Measurements from ENCODE around the gene ZNF33B.

DNA sequence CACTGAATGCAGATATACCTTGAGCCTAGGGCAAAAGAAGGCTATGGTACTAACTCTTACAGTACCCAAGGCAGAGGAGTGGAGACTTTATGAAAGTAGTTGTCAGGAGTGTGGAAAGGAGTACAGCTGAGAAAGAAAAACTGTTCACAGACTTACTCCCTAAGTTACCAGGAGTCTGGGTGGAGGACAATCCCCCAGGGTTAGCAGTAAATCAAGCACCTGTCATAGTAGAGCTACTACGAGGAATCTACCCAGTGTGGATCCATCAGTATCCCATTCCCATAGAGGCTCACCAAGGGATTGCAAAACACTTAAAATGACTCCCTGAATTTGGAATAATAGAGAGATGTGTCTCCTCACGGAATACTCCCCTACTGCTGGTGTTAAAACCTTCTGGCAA lies 10.1 kb upstream of the ZNF33B start:
- TF ChIP-seq TCF4 (CRISPR knock-in tag; IDR thresholded peaks at IDR 0.05; ENCODE audit: borderline replicate concordance) (no peak), ZNF565 (CRISPR knock-in tag; conservative IDR thresholded peaks at IDR 0.05; ENCODE audit: low read depth) (no peak), ZFP3 (CRISPR knock-in tag; IDR thresholded peaks at IDR 0.05) (no peak), ARNTL (CRISPR knock-in tag; IDR thresholded peaks at IDR 0.05; ENCODE audit: borderline replicate concordance, low read depth) (no peak), CSDC2 (CRISPR knock-in tag; IDR thresholded peaks at IDR 0.05) (no peak), BACH2 (CRISPR knock-in tag; IDR thresholded peaks at IDR 0.05; ENCODE audit: borderline replicate concordance) (no peak), RARB (CRISPR knock-in tag; IDR thresholded peaks at IDR 0.05) (no peak), GLIS3 (CRISPR knock-in tag; IDR thresholded peaks at IDR 0.05) (no peak), PPARA (CRISPR knock-in tag; IDR thresholded peaks at IDR 0.05; ENCODE audit: borderline replicate concordance) (no peak), ZNF70 (CRISPR knock-in tag; IDR thresholded peaks at IDR 0.05) (no peak)
- TF ChIP-seq, protein P1, sequence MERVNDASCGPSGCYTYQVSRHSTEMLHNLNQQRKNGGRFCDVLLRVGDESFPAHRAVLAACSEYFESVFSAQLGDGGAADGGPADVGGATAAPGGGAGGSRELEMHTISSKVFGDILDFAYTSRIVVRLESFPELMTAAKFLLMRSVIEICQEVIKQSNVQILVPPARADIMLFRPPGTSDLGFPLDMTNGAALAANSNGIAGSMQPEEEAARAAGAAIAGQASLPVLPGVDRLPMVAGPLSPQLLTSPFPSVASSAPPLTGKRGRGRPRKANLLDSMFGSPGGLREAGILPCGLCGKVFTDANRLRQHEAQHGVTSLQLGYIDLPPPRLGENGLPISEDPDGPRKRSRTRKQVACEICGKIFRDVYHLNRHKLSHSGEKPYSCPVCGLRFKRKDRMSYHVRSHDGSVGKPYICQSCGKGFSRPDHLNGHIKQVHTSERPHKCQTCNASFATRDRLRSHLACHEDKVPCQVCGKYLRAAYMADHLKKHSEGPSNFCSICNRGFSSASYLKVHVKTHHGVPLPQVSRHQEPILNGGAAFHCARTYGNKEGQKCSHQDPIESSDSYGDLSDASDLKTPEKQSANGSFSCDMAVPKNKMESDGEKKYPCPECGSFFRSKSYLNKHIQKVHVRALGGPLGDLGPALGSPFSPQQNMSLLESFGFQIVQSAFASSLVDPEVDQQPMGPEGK (CRISPR knock-in tag; IDR thresholded peaks at IDR 0.05; ENCODE audit: borderline replicate concordance) = no peak
- TF ChIP-seq, protein P2, sequence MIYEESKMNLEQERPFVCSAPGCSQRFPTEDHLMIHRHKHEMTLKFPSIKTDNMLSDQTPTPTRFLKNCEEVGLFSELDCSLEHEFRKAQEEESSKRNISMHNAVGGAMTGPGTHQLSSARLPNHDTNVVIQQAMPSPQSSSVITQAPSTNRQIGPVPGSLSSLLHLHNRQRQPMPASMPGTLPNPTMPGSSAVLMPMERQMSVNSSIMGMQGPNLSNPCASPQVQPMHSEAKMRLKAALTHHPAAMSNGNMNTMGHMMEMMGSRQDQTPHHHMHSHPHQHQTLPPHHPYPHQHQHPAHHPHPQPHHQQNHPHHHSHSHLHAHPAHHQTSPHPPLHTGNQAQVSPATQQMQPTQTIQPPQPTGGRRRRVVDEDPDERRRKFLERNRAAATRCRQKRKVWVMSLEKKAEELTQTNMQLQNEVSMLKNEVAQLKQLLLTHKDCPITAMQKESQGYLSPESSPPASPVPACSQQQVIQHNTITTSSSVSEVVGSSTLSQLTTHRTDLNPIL (CRISPR knock-in tag; IDR thresholded peaks at IDR 0.05; ENCODE audit: low read depth) = no peak

All from SK-N-SH treated with all-trans-retinoic acid at 6 μM for 48 hours (cell line).